ENCODE results near the gene ANKRD6. TPM values are rescaled to one million over a fixed set of nuclear protein-coding genes. Genes with fewer than 3 reads are reported as not detected.

Gene ANKRD6
- total RNA-seq, 1 experiment from 2014 or later, result 2.4 TPM

DNA sequence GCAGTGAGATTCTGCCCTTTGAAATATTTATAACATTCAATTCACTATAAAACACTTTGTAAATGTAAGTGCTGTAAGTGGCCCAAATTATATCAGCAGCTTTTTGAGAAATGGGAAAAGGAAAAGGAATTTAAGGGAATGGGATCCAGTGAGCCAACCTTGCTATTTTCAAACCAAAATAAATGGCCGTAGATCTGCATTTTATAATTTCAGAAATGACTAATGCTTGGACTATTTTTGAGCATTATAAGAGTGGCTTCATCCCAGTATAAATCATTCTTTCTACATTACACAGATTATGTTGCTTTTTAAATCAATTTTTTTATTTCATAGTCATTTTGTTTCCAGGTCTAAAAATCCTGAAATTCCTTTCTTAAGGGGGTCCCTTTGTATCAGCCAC is 49.2 kb downstream of the ANKRD6 start:
- H3K27ac ChIP-seq (ENCODE audit: low read length), result no peak overlapping the region
- intact Hi-C loops (cut with micrococcal nuclease; ENCODE audit: unreplicated experiment), result no loop called here
- CTCF ChIA-PET, result no interaction called here
- in situ Hi-C loops (cut with HindIII; ENCODE audit: low pct_unique_long_range_greater_than_20kb, low sequenced_read_pairs), result no loop called here
- H3K27me3 ChIP-seq (ENCODE audit: control insufficient read depth, insufficient read depth, low read length), result peaks cover 2% of the 10 kb centered on the region; the same call in 1 of the 2 replicates
- no peaks in the 10 kb centered on the region for H3K36me3 ChIP-seq (ENCODE audit: control insufficient read depth, insufficient read depth, low read length)
- H3K4me1 ChIP-seq (ENCODE audit: control insufficient read depth, insufficient read depth, low read length), result no peaks in the 10 kb centered on the region
- no peak for ATAC-seq
- H3K9me3 ChIP-seq (ENCODE audit: control insufficient read depth, insufficient read depth, low read depth, low read length), result no peaks in the 10 kb centered on the region
- TF ChIP-seq CTCF (IDR thresholded peaks at IDR 0.05) (no peak), REST (IDR thresholded peaks at IDR 0.05; ENCODE audit: insufficient read depth in 1 of 2, low read depth in 2 of 2, low read length in 1 of 2) (no peak), SIN3A (IDR thresholded peaks at IDR 0.05; ENCODE audit: borderline replicate concordance, insufficient read depth, low read depth, low read length) (no peak), POLR2AphosphoS5 (IDR thresholded peaks at IDR 0.05; ENCODE audit: low read depth, low read length) (no peak), TCF7L2 (IDR thresholded peaks at IDR 0.05; ENCODE audit: low read depth, low read length) (no peak)
- DNase-seq (ENCODE audit: low read depth, low spot score), result no peak
- BruUV-seq (replicated peaks), result no TSS peak
- no peak overlapping the region for H3K4me3 ChIP-seq (ENCODE audit: low read depth in 2 of 2, low read length in 2 of 2)
- POLR2A ChIA-PET, result no interaction called here

GRCh38 chr6:89483111-89483720 is 50.3 kb downstream of the ANKRD6 start:
- DNase-seq (ENCODE audit: low read depth, low spot score), result no peak
- no TSS peak for BruUV-seq (replicated peaks)
- Histone ChIP-seq H3K9me3 (ENCODE audit: control insufficient read depth, insufficient read depth, low read depth, low read length) (no peaks in the 10 kb centered on the region), H3K36me3 (ENCODE audit: control insufficient read depth, insufficient read depth, low read length) (no peaks in the 10 kb centered on the region), H3K4me3 (ENCODE audit: low read depth in 2 of 2, low read length in 2 of 2) (no peak overlapping the region), H3K27ac (ENCODE audit: low read length) (no peak overlapping the region), H3K27me3 (ENCODE audit: control insufficient read depth, insufficient read depth, low read length) (peaks cover 2% of the 10 kb centered on the region; the same call in 1 of the 2 replicates), H3K4me1 (ENCODE audit: control insufficient read depth, insufficient read depth, low read length) (no peaks in the 10 kb centered on the region)
- TF ChIP-seq REST (IDR thresholded peaks at IDR 0.05; ENCODE audit: insufficient read depth in 1 of 2, low read depth in 2 of 2, low read length in 1 of 2), result no peak
- intact Hi-C loops (cut with micrococcal nuclease; ENCODE audit: unreplicated experiment), result no loop called here
- no peak for ATAC-seq
- in situ Hi-C loops (cut with HindIII; ENCODE audit: low pct_unique_long_range_greater_than_20kb, low sequenced_read_pairs), result no loop called here
- ChIA-PET POLR2A (no interaction called here), CTCF (no interaction called here)
